HG03439 (cell line): ENCODE measurements around the gene IRF8.

Experiments
- ATAC-seq: cut with Tn5 transposase; IDR thresholded peaks from one replicate; pipeline ENCODE4 v1.9.1; 2021; ENCODE audit warnings: mild to moderate bottlenecking, moderate library complexity; ENCODE audit not compliant: unreplicated experiment

The IRF8 gene

DNA sequence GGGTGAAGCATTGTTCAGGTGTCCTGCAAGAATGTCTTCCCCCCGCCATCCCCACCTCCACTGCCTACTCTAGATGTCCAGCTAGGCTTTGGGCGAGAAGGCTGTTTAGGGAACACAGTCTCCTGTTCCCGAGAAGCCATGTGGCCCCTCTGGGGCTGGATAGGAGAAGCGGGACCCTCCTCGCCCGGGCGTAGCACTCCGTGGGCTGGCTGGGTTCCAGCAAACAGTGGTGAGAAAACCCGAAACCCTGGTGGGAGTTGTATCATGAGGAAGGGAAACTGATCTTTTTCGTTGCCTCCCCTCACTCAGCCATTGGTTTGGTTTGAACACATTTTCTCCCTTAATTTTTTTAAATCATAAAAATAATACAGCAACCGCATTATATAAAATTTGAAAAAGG lies 56.6 kb downstream of the IRF8 start:
- ATAC-seq, result no peak

DNA sequence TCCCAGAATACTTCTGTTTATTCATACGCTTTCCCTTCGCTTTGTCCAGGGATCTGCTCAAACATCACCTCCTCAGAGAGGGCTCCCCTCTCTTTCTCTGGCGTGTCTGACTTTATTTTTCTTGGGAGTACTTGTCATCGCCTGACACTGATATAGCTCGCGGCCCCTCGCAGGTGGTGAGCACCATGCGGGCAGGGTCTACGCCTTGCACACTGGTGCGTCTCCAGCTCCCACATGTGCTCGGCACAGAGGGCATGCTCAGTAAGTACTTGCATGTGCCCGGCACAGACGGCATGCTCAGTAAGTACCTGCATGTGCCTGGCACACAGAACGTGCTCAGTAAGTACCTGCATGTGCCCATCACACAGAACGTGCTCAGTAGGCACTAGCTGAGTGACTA lies 57.5 kb downstream of the IRF8 start:
- no peak for ATAC-seq

DNA sequence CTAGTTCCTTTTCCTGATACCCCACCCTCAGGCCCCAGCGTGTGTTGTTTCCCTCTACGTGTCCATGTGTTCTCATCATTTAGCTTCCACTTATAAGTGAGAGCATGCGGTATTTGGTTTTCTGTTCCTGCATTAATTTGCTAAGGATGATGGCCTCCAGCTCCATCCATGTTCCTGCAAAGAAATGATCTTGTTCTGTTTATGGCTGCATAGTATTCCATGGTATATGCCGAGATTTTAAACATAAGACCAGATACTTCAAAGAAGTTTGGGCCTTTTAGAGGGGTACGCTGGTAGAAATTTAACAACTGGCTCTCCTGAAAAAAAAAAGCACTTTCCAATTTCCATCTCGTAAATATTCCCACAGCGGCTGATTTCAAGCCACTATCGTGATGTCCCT lies 59.8 kb downstream of the IRF8 start:
- ATAC-seq, result no peak

DNA sequence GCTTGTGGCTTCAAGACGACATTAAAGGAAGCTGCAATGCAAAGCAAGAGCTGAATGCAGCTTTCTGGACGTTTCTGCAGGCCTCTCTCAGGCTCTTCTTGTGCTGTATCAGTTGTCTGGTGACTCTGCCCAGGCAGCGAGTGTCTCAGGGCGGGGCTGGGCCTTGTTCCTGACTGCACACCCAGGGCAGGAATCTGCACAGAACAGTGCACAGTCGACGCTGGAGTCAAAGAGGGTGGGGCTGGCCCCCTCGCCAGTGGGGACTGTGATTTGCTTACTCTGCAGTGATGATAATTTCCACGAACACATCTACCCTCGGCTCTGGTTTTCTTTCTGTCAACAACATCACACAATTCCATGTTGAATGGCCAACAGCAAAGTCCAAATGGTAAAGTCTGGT lies 60.7 kb downstream of the IRF8 start:
- no peak for ATAC-seq

DNA sequence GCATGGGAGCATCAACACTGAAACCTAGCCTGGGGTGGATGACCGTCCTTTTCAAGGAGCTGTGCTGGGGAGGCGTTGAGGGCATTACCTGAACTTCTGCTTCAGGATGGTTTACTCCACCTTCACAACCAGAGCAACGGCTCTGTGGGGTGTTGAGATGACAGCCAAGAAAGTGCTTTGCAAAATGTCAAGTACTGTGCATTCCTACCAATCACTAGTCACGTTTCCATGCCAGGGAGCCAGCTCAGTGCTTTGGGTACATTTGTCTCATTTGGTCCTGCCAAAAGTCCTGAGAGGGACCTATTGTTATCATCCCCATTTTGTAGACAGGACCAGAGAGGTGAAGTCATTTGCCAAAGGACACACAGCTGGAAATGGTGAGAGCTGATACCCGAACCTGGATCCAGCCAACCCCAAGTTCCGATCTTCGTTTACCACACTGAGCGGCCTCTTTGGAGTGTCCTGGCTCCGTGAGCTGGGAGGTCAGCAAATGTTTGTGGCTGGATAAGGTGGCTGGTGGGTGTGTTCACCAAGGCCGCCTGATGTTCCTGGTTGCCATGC lies 61.6 kb downstream of the IRF8 start:
- ATAC-seq, result no peak

DNA sequence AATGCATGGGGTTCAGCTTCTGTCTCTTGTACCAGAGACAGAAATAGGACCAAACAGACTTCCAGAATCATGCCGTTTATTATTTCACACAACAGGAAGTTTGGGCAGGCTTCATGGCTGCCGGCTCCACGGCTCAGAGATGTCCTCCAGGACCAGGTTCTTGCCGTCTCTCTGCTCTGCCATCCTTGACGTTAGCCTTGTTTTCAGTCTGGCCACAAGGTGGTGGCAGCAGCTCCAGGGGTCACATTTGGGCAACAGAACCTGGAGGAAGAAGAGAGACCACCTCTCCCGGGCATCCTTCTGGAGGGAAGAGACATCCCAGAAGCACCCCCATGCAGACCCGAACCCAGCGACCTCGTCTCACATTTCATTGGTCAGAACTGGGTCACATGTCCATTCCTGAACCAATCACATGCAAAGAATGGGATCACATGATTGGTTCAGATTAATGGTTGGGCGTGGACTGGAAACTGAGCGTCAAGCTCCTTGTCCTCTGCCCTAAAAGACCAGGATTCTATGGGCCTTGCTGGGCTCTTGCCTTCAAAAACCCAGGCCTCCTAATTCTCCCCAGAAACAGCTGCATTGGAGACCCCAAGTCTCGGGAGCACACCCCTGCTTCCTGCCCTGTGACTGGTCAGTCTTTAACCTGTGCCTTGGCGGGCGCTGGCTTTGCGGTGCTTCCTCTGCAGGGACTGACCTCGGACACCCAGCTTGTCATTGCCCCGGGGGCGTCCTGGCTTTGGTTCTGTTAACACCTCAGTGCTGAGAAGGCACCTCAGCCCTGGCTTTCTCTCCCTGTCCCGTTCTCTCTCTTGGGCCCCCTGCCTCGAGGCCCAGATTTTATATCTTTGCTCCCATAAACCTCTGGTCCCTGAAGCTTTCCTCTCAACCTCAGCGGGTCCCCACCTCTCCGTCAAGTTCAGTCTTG lies 63.3 kb downstream of the IRF8 start:
- no peak for ATAC-seq

DNA sequence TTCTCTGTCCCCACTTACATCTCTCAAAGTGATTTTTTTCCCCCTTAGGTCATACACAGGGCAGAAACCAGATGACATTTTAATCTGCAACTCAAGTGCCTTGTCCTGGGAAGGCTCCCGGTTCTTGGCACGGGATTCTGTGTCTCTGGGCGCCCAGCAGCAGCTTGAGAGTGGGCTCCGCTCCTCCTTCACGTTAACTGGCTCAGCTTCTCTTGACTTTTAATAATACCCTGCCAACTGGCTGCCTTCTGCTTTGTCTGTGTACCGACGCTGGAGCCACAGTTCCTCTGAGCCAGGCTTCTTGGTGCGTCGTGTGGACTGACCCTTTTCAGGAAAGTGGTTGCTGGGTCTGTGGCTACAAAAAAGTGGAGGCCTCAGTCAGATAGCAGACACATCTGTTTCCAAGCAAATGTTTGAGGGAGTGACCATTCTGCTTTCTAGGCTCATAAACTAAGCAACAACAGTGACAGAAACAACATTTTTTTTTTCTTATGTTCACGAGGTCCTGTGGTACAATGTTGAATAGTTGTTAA lies 64.9 kb downstream of the IRF8 start:
- no peak for ATAC-seq

DNA sequence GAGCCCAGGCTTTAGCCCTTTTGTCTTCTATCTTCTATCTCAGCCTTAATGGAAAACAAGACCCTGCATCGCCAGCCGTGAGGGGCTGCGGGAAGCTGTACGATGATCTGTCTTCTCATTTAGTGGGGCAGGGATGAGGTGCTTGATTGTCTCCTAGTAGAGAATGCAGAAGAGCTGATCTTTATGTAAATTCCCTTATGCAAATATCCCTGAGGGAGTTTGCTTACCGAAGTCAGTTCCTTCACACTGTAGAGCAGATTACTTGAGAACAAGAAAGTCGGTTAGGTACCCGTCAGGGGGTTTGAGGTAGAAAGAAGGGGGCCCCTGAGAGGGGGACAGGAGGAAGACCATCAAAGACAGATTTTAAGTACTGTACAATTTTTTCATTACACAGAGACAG lies 66.2 kb downstream of the IRF8 start:
- ATAC-seq, result no peak

DNA sequence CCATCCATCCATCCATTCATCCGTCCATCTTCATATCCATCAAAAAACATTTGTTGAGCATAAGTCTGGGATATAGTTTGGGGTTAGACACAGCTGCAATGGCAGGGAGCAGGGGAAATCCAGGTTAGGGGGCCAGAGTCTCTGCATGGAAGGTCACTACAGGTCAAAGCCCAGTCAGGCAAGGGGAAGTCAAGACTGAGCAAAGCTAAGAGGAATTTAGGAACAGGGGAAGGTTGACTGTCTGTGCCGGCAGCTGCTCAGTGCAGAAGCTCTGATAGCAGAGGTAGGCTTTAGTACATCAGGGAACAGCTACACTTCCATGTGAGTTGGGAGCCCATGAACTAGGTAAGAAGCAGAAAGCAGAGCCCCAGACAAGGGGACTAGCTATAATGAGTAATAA lies 68.1 kb downstream of the IRF8 start:
- no peak for ATAC-seq

DNA sequence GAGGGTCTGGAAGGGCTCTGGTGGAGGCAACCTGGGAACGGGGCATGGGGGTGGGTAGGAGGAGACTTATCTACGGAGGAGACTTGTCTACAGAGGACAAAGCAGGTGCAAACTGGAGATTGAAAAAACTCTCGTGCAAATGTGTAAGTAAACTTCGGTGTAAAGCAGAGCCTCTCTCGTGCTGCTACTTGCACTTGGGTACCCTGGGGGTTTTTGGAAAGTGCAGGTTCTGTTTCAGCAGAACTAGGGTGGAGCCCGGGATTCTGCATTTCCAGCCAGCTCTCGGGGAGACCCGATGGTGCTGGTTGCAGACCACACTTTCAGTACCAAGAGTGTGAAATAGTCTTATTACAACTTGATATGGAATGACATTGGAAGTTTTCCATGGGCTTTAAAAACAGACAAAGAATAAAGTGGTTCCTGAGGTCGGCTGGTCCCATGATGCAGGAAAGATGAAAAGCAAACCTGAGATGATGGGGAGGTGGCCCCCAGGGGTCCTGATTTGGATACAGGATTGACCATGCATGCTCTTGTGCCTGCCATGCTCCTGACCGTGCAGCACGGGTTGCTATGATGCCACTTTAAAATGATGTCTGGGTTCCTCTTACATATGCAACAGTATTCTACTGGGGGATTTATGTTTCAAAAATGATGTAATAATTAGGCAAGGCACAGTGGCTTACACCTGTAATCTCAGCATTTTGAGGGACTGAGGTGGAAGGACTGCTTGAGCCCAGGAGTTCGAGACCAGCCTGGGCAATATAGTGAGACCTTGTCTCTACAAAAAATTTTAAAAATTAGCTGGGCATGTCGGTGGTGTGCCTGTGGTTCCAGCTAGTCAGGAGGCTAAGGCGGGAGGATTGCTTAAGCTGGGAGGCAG lies 69.3 kb downstream of the IRF8 start:
- no peak for ATAC-seq

DNA sequence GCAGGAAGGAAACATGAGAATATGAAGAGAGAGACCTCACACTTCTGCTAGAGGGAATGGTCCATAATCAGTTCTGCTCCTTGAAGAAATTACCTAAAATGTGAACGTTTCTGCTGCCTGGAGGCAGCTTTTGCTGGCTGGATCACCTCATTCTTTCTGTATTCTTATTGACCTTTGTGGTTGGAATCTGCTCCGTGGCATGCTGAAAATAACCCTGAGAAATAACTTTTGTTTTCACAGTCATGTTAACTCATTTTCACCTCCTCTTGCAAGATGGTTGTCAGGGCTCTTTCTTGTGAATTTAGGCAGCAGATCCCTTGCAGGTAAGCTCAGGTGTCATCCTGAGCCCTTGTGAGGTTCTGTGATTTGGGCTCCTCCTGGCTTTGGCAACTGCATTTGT lies 70.2 kb downstream of the IRF8 start:
- no peak for ATAC-seq

DNA sequence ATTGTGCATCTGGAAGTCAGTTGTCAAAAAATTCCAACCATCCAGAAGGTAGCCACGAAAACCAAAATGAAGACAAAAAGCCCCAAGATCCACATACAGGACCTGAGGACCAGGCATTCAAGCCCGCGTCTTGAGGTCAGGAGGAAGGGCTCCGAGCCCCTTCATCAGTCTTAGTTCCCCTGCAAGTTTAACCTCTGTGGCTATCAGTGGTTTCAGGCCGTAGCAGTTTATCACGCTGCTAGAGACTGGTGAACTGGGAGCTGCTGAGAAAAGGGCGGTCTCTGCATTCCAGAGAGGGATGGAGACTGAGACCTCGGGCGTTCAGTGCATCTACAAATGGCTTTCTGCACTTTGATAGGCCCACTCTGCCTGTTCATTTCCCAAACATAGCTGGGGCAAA lies 70.6 kb downstream of the IRF8 start:
- no peak for ATAC-seq

DNA sequence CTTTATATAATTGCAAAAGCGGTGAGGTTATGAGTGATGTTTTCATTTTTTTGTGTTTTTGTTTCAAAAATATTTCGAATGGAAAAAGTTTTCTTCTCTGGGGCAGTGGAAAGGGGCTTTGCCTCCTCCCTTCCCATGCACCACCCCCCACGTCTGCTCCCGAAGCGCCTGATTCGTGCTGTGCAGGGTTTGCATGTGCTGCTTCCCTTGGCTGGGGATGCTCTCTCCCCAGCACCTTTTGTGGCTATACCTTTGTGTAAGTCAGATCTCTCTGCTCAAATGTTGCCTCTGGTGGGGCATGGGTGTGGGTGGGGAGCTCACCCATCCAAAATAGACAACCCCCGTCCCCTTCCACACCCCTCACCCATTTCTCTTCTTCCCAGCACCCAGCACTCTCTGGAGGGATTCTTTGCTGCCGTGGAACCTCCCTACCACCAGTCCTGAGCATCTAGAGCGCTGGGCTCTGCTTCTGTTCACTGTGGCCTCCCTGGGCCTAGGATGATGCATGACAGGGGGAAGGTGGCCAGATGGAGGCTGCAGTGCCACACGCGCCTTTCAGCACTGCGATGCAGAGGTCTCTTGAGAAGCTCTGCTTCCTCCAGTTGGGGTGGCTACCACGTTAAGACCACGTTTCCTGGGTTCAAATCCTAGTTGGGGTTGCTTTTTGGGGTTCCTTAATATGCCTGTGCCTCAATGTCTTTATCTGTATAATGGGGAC lies 71.2 kb downstream of the IRF8 start:
- ATAC-seq, result no peak

DNA sequence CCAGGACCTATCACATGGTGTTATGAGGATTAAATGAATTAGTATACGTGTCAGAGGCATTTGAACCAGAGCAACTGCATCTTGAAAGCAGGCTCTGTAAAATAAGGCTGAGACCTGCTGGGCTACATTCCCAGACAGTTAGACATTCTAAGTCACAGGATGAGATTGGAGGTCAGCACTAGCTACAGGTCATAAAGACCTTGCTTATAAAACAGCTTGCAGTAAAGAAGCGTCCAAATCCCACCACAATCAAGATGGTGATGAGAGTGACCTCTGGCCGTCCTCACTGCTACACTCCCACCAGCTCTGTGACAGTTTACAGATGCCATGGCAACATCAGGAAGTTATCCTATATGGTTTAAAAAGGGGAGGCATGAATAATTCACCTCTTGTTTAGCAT lies 71.8 kb downstream of the IRF8 start:
- no peak for ATAC-seq
